Measurements from ENCODE around the gene AHCYL1.

The AHCYL1 gene

DNA sequence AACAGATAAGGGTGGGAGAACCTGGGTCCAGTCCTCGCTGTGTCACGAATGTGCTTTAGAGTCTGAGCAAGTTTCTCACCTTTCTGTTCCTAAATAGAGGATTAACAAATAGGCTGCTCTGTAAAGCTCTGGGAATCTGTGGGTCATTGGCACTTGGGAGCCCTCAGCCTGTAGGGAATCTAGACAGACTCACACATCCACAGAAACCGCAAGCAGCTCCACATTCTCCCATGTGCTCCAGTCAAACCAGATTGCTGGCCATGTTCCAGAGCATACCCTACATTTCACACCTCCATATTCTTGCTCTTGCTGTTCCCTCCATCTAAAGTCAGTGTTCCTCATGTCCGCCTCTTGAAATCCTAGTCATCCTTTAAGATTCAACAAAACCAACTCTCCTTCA lies 7.8 kb upstream of the AHCYL1 start:
- DNase-seq (ENCODE audit: low read depth in 2 of 2), result no peak

DNA sequence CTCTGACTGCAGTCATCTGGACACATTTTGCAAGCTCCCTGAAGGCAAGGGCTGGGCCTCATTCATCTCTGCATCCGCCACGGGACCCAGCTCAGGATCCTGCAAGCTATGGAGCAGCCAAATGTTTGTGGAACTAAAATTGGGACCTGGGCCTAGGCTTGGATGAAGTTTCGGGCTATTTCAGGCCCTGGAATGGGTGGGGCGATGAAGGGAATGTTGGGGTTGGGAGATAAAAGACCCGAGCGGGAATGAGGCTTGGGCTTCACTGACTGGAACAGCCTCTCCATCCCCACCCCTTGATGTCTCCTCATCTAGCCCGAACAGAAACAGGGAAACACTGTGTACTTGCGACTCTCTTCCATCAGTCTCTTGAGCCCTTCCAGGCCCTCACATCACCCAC lies 7.3 kb upstream of the AHCYL1 start:
- no peak for DNase-seq (ENCODE audit: low read depth in 2 of 2)

DNA sequence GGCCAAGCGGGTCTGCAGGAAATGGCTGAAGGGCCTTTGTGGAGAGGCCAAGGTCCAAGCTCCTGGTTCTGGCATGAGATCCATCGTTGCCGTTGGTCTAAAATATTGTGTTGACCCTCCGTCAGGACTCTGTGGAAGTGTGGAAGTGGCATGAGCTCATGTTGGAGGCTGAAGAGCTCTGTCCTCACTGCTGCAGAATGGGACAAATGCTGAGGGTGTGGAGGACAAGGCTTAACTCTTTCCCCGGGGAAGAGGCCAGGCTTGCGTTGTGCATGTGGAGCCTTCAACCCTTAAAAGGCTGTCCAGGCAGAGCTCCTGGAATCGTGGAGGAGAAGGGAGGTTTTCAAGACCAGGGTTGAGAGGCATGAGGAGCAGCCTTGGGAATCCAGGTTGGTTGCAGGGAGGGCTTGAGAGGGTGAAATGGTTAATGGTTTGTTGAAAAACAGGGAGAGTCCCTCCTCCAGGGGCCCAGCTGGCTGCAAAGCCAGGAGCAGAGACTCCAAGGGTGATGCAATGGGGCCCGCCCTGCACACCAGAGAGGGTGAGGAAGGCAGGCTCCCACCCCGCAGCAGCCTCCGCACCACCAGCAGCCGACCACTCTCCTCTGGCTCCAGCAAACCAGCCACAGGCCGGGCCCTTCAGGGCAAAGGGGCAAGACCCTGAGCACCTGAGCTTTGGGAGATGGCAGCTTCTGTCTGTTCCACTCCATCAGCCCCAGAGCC lies 6.7 kb upstream of the AHCYL1 start:
- DNase-seq (ENCODE audit: low read depth in 2 of 2), result no peak

GRCh38 chr1:109978761-109979488 lies 5.6 kb upstream of the AHCYL1 start:
- no peak for DNase-seq (ENCODE audit: low read depth in 2 of 2)

DNA sequence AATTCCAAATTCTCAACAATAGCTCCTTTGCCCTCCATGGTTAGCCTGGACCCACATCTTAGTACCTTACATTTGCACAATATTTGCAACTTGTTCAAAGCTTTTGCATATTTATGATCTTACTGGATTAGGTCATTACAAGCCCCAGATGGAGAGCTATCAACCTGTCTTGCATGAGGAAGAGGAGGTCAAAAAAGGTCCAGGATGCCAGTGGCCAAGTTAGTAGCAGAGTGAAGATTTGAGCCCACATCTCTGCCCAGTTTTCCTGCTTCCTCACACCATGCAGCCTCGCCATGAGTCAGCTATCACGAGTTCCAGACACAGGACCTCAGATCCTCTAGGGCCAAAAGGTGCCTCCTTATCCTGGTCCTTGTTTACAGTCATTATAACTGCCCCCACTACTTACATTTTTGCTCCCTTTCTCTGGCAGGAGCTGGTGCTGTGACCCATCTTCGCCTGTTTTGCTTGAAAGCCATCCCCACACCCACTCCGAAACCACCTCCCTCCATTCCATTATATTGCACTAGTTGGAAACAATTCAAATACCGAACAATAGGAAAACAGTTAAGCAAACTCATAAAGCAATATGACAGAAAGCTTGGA lies 5.0 kb upstream of the AHCYL1 start:
- no peak for DNase-seq (ENCODE audit: low read depth in 2 of 2)

GRCh38 chr1:109980324-109981003 lies 4.1 kb upstream of the AHCYL1 start:
- peak in 1 of 2 donors; percentile 6 for DNase-seq (ENCODE audit: low read depth in 2 of 2)

DNA sequence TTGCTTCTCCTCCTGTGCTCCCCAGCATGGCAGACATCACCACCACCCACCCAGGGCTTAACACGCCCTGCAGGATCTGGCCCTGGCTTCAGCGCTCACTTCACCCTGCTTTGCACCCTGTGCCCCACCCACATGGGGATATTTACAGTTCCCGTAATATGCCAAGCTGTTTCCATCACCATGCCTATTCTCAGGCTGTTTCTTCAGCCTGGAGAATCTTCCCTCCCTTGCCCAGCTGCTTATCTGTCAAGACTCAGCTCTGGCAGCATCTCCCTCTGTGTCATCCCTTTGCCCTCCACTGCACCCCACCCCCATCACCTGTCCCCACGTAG lies 3.6 kb upstream of the AHCYL1 start:
- no peak for DNase-seq (ENCODE audit: low read depth in 2 of 2)

DNA sequence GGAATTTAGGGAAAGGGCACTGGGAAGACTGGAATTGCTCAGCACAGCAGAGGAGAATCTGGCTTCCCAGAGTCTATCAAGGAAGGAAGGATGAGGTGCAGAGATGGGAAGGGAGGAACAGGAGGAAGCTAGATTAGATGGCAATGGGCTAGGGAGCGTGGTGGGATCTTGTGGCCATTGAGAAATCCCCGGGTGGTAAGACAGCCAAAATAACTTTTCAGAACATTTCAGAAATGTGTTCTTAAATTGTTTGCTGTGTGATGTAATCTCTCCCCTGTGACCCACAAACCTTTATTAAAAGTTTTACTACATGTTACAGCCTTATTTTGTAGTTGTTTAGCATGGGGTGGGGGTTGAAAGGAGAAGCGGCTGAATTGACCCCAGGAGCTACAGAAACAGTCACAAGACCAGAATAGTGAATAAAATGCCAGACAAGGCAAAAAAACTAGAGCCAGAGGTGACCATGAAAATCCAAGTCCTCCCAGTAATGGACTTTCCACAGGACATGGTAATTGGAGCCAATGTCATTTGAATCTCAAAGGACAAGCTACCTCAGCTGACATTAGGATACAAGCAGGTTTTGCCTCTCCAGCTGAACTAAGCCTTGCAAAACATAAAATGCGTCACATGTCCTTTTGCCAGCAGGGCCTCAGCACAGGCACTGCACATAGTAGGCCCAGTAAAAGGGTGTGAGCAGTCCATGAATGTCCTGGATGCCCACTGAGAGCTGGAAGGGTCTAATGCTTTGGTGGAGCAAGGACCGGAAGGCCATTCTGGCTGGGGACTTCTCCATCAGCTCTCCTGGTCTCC lies 980 bp upstream of the AHCYL1 start:
- DNase-seq (ENCODE audit: low read depth in 2 of 2), result no peak

DNA sequence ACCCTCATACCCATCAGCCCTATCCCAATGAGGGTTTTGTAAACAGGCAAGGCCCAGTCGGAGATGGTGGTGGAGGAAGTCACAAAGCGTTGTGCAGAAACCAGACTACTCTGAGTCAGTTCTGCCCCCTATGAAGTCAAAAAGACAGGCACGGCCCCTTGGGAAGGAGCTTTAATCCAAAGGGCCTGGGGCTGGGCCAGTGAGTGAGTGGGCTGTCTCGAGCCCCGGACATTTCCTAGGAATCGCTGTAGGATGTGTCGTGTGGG lies 442 bp upstream of the AHCYL1 start:
- DNase-seq (ENCODE audit: low read depth in 2 of 2), result no peak

DNA sequence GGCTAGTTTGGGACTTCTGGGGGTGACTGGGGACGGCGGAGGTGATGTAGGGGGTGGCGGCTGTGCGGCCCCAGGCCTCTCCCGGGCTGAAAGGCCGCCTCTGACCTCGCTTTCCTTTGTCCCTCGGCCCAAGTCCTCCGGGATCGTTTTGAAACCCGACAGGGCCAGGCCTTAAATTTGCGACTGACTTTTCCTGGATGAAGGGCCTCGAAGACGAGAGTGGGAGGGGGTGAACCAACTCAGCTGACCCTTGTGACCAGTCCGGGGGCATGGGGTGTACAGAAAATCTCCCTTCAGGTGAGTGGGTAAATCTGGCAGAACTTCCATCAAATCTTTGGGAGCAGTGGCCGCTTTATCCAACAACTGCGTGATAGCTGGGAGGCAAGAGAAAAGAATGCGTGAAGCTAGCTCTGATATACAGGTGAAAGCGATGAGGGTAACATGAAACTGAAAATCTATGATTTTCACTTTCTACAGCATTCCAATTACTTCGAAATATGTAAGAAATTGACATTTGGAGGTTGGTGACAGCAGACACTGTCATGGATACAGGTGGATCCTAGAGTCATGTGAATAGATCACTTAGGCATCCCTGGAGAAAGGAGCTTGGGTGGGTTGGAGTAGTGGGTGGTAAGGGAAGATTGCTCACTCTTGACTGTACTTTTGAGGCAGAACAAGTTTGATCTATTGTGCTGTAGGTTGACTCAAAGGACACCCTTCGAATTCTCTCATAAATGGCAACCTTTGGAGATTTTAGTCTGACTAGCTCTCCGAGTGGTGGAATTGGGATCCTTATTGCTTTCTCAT lies 885 bp downstream of the AHCYL1 start:
- no peak for DNase-seq (ENCODE audit: low read depth in 2 of 2)

GRCh38 chr1:109986054-109986444 lies 1.5 kb downstream of the AHCYL1 start:
- no peak for DNase-seq (ENCODE audit: low read depth in 2 of 2)

DNA sequence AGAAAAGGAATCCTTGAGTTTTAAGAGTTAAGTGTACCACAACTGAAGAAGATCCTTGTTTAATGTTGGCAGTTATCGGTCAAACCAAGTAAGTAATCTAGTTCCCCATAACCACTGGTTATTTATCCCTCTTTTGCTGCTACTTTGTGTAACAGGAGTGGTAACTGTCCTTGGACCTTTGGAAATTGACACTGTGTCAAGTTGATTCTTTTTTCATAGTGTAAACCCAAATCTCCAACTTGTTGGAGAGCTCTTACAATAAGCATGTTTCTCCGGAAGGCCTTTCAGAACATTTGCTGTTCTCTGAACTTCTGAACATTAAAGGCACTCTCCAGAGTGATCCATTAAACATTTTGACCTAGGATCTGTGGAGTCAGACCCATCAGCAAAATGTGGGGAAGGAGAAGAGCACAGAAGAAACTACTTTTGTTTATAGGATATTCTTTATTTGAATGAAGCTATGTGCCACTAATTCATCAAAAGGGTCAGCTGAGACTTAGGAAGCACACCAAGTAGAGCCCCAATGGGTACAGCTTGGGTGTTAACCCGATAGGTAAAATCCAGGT lies 3.9 kb downstream of the AHCYL1 start:
- no peak for DNase-seq (ENCODE audit: low read depth in 2 of 2)

DNA sequence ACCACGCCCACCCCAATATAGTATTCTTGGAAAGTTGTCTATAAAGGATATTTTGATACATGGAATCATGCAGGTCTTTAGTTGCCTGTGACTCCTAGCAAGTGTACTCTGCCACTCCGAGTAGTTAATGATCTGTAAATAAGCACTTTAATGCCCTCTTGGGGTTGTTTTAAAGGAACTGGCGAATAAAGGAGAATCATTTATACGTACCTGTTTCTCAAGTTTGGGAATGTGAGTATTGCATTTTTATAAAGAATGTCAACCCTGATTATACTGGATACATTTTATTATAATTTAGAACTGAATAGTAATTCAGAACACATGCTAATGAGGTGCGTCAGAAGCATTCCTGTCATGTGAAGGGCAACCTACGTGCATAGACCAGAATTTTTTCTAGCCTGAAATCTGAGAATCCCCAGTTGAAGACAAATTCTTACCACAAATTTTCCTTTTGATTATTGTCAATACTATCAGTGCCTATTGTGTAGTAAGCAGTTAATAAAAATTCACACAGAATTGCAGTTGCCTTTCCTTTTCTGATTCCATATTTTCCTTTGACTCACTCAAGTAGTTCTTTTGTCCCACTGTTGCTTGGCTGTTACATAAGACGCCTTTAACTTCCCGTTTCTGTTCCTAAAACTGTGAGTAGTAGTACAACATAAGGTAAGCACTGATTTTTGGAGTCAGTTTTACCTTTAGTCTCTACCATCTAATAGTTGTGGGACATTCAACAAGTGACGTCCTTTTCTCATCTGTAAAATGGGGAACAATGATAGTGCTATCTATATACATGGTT lies 5.1 kb downstream of the AHCYL1 start:
- no peak for DNase-seq (ENCODE audit: low read depth in 2 of 2)

GRCh38 chr1:109990302-109990653 lies 5.7 kb downstream of the AHCYL1 start:
- DNase-seq (ENCODE audit: low read depth in 2 of 2), result no peak

GRCh38 chr1:109991400-109991925 lies 6.9 kb downstream of the AHCYL1 start:
- no peak for DNase-seq (ENCODE audit: low read depth in 2 of 2)

- DNase-seq (ENCODE audit: low read depth in 2 of 2), result no peak
Observed at GRCh38 chr1:109993885-109994284, 9.3 kb downstream of the AHCYL1 start.

- DNase-seq (ENCODE audit: low read depth in 2 of 2), result no peak
Observed at GRCh38 chr1:109994654-109995053, 10.1 kb downstream of the AHCYL1 start.

DNA sequence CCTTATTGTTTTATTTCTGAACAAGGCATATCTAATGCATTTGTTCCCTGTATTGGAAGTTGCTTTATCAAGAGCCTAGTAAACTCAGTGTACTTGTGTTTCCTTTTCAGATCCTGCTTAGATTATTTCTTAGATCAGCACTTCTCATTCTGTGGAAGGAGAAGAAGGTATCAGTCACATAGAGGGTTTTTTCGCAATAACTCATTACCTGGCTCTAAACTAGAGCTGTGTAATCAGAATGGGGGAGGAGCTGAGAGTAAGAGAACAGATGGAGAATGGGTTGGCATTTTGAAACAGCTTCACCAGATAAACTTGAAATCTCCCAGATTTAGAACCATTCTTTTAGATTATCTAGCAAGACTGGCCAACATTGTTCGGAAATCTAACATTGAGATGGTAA lies 11.0 kb downstream of the AHCYL1 start:
- DNase-seq (ENCODE audit: low read depth in 2 of 2), result no peak

GRCh38 chr1:109996476-109996875 lies 11.9 kb downstream of the AHCYL1 start:
- no peak for DNase-seq (ENCODE audit: low read depth in 2 of 2)
